Measurements from ENCODE around the gene LCLAT1.

Gene LCLAT1

GRCh38 chr2:30447149-30448045 is at the start of gene LCLAT1:
LCLAT1 (plus strand) TSS chr2:30447246; CDS start chr2:30525591, 78,345 bp downstream.
- Mint-ChIP-seq H3K36me3 (peaks cover 22% of the 10 kb centered on the region), H3K27ac (peak within 1 kb of the TSS; percentile 98), H3K4me1 (peaks cover 45% of the 10 kb centered on the region), H3K4me3 (peak within 1 kb of the TSS; percentile 97), H3K9me3 (no peaks in the 10 kb centered on the region)
- ATAC-seq (peak; percentile 94), DNase-seq (ENCODE audit: low spot score in 2 of 2) (peak; percentile 85 to 94)

- no peak overlapping the region for H3K27ac Mint-ChIP-seq
- H3K4me3 Mint-ChIP-seq, result no peak overlapping the region
- no peaks in the 10 kb centered on the region for H3K36me3 Mint-ChIP-seq
- ATAC-seq (no peak), DNase-seq (ENCODE audit: low spot score in 2 of 2) (no peak)
- H3K9me3 Mint-ChIP-seq, result no peaks in the 10 kb centered on the region
- no peaks in the 10 kb centered on the region for H3K4me1 Mint-ChIP-seq
Measured at GRCh38 chr2:30398084-30398873, 48.8 kb upstream of the LCLAT1 start.

GRCh38 chr2:30400151-30400954 is 46.7 kb upstream of the LCLAT1 start:
- ATAC-seq (no peak), DNase-seq (ENCODE audit: low spot score in 2 of 2) (no peak)
- Mint-ChIP-seq H3K27ac (no peak overlapping the region), H3K9me3 (no peaks in the 10 kb centered on the region), H3K4me1 (no peaks in the 10 kb centered on the region), H3K36me3 (no peaks in the 10 kb centered on the region), H3K4me3 (no peak overlapping the region)

GRCh38 chr2:30402441-30403182 is 44.4 kb upstream of the LCLAT1 start:
- H3K4me1 Mint-ChIP-seq, result no peaks in the 10 kb centered on the region
- H3K9me3 Mint-ChIP-seq, result no peaks in the 10 kb centered on the region
- no peak overlapping the region for H3K27ac Mint-ChIP-seq
- DNase-seq (ENCODE audit: low spot score in 2 of 2), result no peak
- no peaks in the 10 kb centered on the region for H3K36me3 Mint-ChIP-seq
- no peak overlapping the region for H3K4me3 Mint-ChIP-seq
- ATAC-seq, result no peak

GRCh38 chr2:30403592-30404312 is 43.3 kb upstream of the LCLAT1 start:
- no peak for ATAC-seq
- Mint-ChIP-seq H3K4me3 (no peak overlapping the region), H3K27ac (peak overlapping the region; percentile 16)

GRCh38 chr2:30404319-30405259 is 42.5 kb upstream of the LCLAT1 start:
- no peaks in the 10 kb centered on the region for H3K36me3 Mint-ChIP-seq
- DNase-seq (ENCODE audit: low spot score in 2 of 2) (no peak), ATAC-seq (no peak)
- H3K4me3 Mint-ChIP-seq, result no peak overlapping the region
- H3K9me3 Mint-ChIP-seq, result no peaks in the 10 kb centered on the region
- H3K4me1 Mint-ChIP-seq, result peaks cover 9% of the 10 kb centered on the region
- H3K27ac Mint-ChIP-seq, result peak overlapping the region; percentile 16

More at GRCh38 chr2:30403592-30404312, 43.3 kb upstream of the LCLAT1 start:
- H3K36me3 Mint-ChIP-seq, result no peaks in the 10 kb centered on the region
- no peaks in the 10 kb centered on the region for H3K9me3 Mint-ChIP-seq
- peaks cover 3% of the 10 kb centered on the region for H3K4me1 Mint-ChIP-seq
- no peak for DNase-seq (ENCODE audit: low spot score in 2 of 2)

- Mint-ChIP-seq H3K4me1 (peaks cover 15% of the 10 kb centered on the region), H3K4me3 (no peak overlapping the region), H3K9me3 (no peaks in the 10 kb centered on the region), H3K27ac (no peak overlapping the region), H3K36me3 (no peaks in the 10 kb centered on the region)
- no peak for ATAC-seq
- no peak for DNase-seq (ENCODE audit: low spot score in 2 of 2)
Measured at GRCh38 chr2:30405260-30405605, 41.8 kb upstream of the LCLAT1 start.

GRCh38 chr2:30406853-30407252 is 40.2 kb upstream of the LCLAT1 start:
- Mint-ChIP-seq H3K4me1 (peaks cover 24% of the 10 kb centered on the region), H3K9me3 (no peaks in the 10 kb centered on the region), H3K36me3 (no peaks in the 10 kb centered on the region), H3K27ac (no peak overlapping the region), H3K4me3 (no peak overlapping the region)
- ATAC-seq (no peak), DNase-seq (ENCODE audit: low spot score in 2 of 2) (no peak)

GRCh38 chr2:30408961-30409387 is 38.1 kb upstream of the LCLAT1 start:
- no peaks in the 10 kb centered on the region for H3K9me3 Mint-ChIP-seq
- peaks cover 24% of the 10 kb centered on the region for H3K4me1 Mint-ChIP-seq
- DNase-seq (ENCODE audit: low spot score in 2 of 2) (no peak), ATAC-seq (no peak)
- H3K27ac Mint-ChIP-seq, result no peak overlapping the region
- no peaks in the 10 kb centered on the region for H3K36me3 Mint-ChIP-seq
- no peak overlapping the region for H3K4me3 Mint-ChIP-seq

- Mint-ChIP-seq H3K4me3 (peak overlapping the region; percentile 10), H3K9me3 (no peaks in the 10 kb centered on the region), H3K36me3 (no peaks in the 10 kb centered on the region), H3K4me1 (peaks cover 24% of the 10 kb centered on the region), H3K27ac (peak overlapping the region; percentile 1)
- ATAC-seq (peak; percentile 83), DNase-seq (ENCODE audit: low spot score in 2 of 2) (no peak)
Measured at GRCh38 chr2:30410217-30410616, 36.8 kb upstream of the LCLAT1 start.

GRCh38 chr2:30412047-30412683 is 34.9 kb upstream of the LCLAT1 start:
- Mint-ChIP-seq H3K9me3 (no peaks in the 10 kb centered on the region), H3K4me3 (no peak overlapping the region), H3K36me3 (no peaks in the 10 kb centered on the region), H3K4me1 (peaks cover 24% of the 10 kb centered on the region), H3K27ac (no peak overlapping the region)
- no peak for ATAC-seq
- no peak for DNase-seq (ENCODE audit: low spot score in 2 of 2)

- Mint-ChIP-seq H3K4me3 (no peak overlapping the region), H3K4me1 (peaks cover 24% of the 10 kb centered on the region), H3K9me3 (no peaks in the 10 kb centered on the region), H3K27ac (no peak overlapping the region), H3K36me3 (no peaks in the 10 kb centered on the region)
- no peak for ATAC-seq
- no peak for DNase-seq (ENCODE audit: low spot score in 2 of 2)
Measured at GRCh38 chr2:30412684-30413570, 34.1 kb upstream of the LCLAT1 start.

Data from stimulated activated effector memory CD8-positive, alpha-beta T cell treated with anti-CD3 and anti-CD28 coated beads, Interleukin-12 subunit alpha, Interleukin-12 subunit beta, amount 100 ng/mL, for 72 hours (primary cell).